A673 (cell line): ENCODE results near the gene MVP.

Experiments
- CTCF ChIP-seq: fragments of 300-800, 200-600 bp; sonication (generic); conservative IDR thresholded peaks from 2 replicates; pipeline ENCODE4 v1.5.1; 2017; ENCODE audit warnings: low read depth, mild to moderate bottlenecking, antibody characterized with exemption, low read length, moderate library complexity, mixed read lengths
- EZH2 ChIP-seq: fragments of 200-600 bp; sonication (generic); IDR thresholded peaks from 2 replicates; pipeline ENCODE4 v1.6.1; 2017; ENCODE audit warnings: borderline replicate concordance, low read depth, mild to moderate bottlenecking, mixed read lengths, antibody characterized with exemption, low read length; ENCODE audit not compliant: poor library complexity, severe bottlenecking

- TF ChIP-seq EZH2: no peak
- no peak for TF ChIP-seq CTCF
Observed at GRCh38 chr16:29834079-29834478, 13.8 kb downstream of the MVP start.
